Dermis microvascular lymphatic vessel endothelial cell (primary cell): ENCODE data around the gene MARK1. TPM values are rescaled to one million over a fixed set of nuclear protein-coding genes. Genes with fewer than 3 reads are reported as not detected.

Experiments
- DNase-seq, 2 donors: peaks; one replicate each; pipeline versions ENCODE4 v3.0.0 to v3.0.0-alpha.2; 2010; ENCODE audit warnings: low read depth in 2 of 2
- total RNA-seq: library from RNA; depleted of rRNA; stranded (reverse); fragments of >200 nt; gene quantifications from 2 replicates; pipeline ENCODE4 v1.2.1, GENCODE V29; 2014

MARK1 gene
- total RNA-seq, 1 donor from 2014 or later, result 1.4 TPM

- DNase-seq, result peak; percentile 50 to 82
Observed at GRCh38 chr1:220690140-220691052, 162.5 kb downstream of the MARK1 start, which contains the start of gene C1orf115. TSS of gene C1orf115 (plus strand) at chr1:220690363. CDS start at chr1:220690403, 40 bp downstream.

DNA sequence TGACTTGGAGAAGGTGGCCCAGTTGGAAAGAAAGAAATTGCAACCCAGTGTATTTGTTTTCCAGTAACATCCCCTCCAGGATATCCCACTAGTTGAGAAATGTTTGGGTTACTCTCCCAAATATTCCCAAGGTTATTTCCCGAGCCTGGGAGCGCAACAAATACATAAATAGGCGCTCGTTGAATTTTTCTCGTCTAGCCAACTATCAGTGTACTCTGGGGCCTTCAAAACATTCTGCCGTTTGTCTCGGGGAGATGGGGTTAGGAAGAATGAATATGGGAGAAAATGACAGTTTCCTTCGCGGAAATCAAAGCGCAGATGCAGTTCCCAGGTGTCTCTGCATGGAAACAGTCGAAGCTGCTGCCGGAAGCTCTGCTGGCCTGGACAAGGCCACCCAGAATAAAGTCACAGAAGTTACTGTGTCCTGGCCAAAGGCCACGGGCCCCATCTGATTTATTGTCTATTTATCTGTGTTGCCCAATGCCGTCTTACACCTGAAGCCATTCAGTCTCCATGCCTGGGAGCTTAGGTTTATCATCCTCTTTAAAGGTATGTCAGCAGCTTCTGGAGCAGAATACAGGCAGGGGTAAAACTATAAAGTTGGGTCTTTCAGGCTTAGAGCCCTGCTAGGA lies 163.2 kb downstream of the MARK1 start:
- DNase-seq, result no peak

DNA sequence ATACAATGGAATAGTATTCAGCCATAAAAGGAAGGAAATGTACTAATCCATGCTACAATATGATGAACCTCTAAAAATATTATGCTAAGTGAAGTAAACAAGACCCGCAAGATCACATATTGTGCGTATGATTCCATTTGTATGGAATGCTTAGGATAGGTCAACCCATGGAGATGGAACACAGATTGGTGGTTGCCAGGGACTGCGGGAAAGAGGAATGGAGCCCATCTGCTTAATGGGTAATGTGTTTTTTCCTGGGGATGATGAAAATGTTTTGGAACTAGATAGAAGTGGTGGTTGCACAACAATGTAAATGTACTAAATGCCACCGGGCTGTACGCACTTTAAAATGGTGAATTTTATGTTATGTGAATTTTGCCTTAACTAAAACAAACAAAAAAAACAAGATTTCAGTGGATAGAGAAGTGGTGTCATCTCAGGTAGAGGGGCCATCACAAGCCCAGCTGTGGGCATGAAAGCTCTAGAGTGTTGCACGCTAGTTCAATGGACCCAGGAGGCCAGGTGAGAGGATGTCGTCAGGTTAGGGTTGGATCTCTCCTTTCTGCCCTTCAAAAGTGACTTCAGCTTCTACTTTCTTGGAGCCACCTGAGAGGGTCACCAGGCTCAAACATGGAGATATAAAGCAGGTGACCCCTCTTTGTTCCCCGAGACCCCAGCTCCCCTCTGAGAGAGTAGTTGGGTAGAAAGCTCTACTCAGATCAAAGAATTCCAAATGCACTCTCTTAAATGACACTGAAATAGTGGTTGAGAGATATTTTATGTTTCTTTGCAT lies 164.7 kb downstream of the MARK1 start:
- DNase-seq, result peak; percentile 56 to 60

DNA sequence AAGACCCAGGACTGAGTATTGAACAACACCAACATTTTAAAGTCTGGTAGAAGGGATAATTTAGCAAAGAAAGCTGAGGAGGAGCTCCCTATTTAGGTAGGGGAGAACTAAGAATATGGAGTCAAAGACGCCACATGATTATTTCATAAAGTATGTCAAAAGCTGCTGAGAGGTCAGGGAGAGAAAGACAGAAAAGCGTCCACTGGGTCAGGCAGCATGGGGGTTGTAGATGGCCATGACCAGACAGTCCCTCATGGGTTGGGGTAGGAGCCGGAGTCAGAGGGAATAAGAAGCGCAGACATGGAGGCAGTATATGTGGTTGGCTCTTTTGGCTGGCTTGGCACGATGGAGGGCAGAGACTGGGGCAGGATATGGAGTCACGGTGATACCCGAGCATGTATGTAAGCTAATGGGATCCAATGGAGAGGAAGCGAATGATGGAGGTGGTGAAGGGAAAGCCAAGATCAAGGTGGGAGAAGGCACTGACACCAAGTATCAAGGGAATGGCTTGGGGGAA lies 167.0 kb downstream of the MARK1 start:
- no peak for DNase-seq

- DNase-seq, result no peak
Observed at GRCh38 chr1:220695426-220695825, 167.5 kb downstream of the MARK1 start.

- no peak for DNase-seq
Observed at GRCh38 chr1:220696226-220696862, 168.4 kb downstream of the MARK1 start.

DNA sequence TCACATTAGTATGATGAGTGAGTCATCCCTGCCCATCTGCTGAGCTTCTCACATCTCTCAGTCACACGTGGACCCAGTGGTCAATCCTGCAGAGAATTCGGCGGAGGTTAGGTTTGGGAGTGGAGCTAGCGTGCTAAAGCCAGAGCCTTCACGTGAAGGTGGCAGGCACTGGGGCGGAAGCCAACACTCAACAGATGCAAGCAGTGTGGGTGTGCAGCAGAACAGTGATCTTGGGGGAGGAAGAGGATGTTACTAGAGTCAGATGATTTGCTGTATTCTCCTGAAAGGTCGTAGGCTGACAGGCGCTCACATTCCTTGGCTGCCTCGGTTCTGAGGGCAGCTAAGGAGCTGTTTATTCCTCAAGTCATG lies 168.9 kb downstream of the MARK1 start:
- no peak for DNase-seq

- DNase-seq, result no peak
Observed at GRCh38 chr1:220697326-220697725, 169.4 kb downstream of the MARK1 start.

- DNase-seq, result no peak
Observed at GRCh38 chr1:220698607-220699016, 170.7 kb downstream of the MARK1 start.

DNA sequence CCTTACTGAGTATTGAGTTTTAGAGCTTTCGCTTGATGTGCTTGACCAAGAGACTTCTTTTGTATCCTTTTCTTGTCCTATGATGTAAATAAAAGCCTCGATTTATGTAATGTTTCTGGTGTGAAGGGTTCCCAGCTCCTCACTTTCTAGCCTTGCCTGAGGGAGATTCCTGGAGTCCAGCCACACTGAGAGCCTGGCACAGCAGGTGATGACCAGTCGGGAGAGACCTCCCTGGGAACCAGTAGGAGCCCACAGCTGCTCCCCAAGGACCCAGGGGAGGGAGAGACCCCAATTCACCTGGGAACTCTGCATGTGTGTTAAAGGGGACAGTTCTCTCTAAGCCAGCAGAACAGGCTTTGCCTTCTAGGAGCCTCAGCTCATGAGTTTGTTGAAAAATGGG lies 171.1 kb downstream of the MARK1 start:
- DNase-seq, result no peak

DNA sequence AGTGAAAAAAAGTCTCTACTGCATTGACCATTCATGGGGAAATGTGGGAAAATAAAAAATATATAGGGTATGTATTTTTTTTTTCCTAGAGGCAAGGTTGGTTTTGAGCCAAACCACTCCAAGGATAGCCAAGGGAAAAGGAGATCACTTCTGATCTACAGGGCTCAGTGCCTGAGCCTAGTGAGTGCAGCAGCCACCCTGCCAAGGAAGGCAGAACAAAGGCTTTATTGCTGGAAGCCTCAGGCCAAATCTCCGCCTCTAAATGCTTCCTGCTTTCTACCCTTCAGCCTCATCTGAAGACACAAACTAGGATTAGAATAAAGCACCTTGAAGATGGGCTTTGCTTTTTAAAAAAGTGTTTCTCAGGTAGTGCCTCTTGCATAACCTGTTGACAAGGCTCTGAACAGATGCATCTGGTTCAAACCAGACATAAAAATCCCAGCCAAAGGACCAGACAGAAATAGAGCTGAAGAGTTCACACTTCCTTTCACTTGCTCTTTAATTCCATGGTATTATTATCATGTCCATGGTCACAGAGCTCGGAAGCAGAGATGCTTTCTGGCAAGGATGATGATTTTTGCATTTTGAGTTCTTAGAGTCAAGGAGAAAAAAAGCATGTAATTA lies 172.7 kb downstream of the MARK1 start:
- no peak for DNase-seq

DNA sequence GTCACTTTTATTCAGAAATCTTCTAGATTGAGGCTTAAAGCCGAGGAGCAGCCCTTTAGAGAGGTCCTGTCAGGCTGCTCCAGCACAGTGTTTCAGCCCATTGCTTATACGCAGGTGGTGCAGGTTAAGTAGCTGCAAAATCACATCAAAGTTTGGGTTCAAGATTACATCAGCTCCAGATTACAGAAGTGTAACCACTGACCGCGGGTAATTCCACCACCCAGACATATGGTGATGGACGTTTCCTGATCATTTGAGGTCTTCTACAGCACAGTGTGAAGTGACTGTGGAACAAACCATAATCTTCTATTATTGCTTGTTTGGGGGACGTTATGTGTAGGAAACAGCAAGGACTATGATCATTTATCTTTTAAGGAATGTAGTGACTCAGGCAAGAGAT lies 174.0 kb downstream of the MARK1 start:
- DNase-seq, result no peak

DNA sequence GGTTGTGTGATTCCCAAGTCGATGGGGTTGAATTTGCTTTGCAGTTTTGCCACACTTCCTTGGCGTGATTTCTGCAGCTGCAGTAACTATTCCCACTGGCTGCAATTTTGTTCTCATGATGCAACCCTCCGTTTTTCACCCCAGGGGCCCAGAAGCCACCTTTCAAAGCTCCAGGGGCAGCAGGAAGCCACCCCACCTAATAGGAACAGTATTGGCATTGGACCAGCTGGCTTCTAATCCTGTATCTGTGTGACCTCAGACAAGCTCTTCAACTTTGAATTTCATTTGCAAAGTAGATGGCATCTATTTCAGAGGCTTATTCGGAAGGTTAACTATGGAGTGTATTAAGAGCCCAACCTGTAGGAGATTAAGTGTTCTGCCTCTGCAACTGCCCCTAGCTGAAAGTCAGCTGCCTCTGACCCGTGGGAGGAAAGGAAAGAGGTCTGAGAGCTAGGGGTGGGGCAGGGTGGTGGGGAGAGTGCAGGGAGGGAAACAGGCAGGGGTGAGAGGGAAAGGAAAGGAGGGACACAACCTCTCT lies 174.9 kb downstream of the MARK1 start:
- DNase-seq, result no peak

GRCh38 chr1:220703305-220703704 lies 175.4 kb downstream of the MARK1 start:
- DNase-seq, result no peak

DNA sequence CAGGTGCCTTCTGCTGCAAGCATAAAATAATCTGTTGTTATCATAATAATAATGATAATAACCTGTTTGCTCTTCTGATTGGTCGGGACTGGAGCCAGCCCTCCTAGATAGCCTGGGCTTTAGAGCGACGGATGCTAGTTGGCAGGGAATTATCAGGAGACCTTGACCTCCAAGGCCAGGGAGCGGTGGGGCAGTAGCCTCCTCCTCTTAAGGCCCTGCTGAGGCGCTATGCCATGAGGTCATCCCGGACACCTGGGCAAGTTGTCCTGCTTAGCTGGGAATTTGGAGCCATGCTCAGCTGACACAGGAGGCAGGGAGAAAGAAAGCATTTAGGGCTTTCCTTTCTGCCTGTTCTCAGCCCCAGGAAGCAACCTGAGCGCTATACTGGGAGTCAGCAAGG lies 177.8 kb downstream of the MARK1 start:
- no peak for DNase-seq

DNA sequence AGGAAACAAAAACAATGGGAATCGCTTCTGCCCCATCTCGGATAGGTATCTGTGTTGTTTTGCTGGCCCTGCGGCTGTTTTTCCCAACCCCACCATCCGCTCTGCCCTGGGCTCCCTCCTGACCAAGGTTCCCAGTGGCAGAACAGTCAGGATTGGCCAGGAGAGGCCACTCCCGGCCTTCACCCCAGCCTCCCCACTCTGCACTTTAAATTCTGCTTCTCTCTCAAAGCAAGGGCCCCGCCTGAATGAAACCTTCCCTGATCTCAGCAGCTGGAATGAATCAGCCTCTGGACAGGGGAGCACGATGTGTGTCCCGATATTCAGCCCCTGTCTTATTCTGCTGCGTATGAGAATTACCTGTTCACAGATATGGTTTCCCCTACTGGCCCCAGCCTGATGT lies 178.5 kb downstream of the MARK1 start:
- peak in 1 of 2 donors; percentile 12 for DNase-seq

DNA sequence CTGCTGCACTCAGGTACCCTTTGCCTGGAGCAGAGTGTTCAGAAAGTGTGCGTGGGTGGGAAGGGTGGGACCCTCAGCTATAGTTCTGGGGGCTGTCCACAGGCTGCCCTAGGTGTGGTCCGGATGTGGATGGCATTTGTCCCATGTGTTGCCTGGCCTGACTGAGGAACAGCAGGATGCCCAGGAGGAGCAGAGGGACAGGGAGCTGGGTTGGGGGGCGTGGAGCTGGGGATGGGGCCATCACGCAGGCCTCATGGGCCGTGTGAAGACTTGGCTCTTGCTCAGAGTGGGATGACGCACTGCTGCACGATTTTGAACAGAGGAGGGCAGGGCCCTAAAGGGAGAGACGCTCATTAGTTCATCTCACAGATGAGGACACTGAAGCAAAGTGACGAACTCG lies 179.2 kb downstream of the MARK1 start:
- DNase-seq, result no peak

GRCh38 chr1:220708244-220708643 lies 180.3 kb downstream of the MARK1 start:
- DNase-seq, result no peak

DNA sequence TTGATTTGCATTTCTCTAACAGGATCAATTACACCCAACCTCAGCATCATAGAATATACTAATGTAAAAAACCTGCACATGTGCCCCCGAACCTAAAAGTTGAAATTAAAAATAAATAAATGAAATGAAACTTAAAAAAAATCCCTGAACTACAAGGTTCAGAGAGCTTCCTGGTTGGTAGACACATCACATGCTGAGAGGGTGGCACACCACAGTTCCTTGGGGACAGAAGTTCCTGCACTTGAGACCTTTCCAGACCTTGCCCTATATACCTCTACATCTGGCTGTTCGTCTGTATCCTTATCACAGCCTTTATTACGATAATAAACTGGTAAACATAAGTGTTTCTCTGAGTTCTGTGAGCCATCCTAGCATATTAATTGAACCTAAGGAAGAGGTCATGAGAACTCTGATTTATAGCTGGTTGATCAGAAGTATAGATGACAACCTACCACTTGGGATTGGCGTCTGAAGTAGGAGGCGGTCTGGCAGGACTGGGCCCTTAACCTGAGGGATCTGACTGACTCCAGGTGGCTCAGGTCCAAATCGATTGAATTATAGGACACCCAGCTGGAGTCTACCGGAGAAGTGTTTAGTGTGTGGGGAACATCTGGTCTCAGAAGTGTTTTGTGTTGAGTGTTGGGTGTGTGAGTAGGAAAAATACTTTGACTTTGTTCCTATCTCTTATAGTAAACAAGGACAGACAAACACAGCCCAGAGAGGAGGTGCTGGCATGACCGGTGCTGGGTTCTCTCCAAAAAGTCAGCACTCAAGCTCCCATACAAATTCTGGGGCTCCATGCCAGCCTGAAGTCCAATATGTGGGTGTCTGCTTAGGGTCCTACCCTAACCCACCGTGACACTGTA lies 181.2 kb downstream of the MARK1 start:
- DNase-seq, result no peak

DNA sequence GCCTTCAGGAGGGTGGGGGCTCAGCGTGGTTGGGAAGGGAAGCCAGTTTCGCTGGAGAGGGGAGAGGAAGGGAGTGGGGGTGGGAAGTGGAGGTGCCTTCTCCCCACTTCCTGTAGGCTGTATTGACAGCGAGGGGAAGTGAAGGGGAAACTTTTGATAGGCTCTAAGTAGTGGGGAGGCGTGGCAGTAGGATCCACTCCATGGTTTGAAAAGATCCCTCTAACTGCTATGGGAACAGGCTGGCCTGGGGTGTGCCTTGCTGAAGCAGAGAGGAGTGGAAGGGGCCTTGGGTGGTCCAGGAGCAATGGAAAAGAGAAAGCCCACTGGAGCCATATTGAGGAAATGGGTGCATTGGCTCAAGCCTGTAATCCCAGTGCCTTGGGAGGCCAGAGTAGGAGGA lies 182.4 kb downstream of the MARK1 start:
- DNase-seq, result no peak
